ENCODE results near the gene SLC24A5. TPM values are rescaled to one million over a fixed set of nuclear protein-coding genes. Genes with fewer than 3 reads are reported as not detected.

Gene SLC24A5
- total RNA-seq, 1 experiment from 2014 or later: not detected

GRCh38 chr15:48186271-48186670 is 65.5 kb downstream of the SLC24A5 start:
- H3K4me3 Mint-ChIP-seq: no peak overlapping the region
- H3K4me1 Mint-ChIP-seq: peaks cover 6% of the 10 kb centered on the region
- H3K27me3 Mint-ChIP-seq (ENCODE audit: low read depth): peaks cover 4% of the 10 kb centered on the region

GRCh38 chr15:48190932-48191573 is 70.3 kb downstream of the SLC24A5 start:
- H3K4me3 Mint-ChIP-seq: peak overlapping the region; percentile 86
- CTCF ChIA-PET: interaction anchor here (0.7 kb wide), 1 partner anchor 13 kb away, joined by 3 read pairs; the partner anchor contains the start of gene MYEF2
- POLR2A ChIA-PET: interaction anchor here (1.1 kb wide), 1 partner anchor 13 kb away, joined by 4 read pairs; the partner anchor contains the start of gene MYEF2
- TF ChIP-seq ZNF416 (CRISPR knock-in tag; IDR thresholded peaks at IDR 0.05) (no peak), ZMAT4 (CRISPR knock-in tag; IDR thresholded peaks at IDR 0.05) (no peak), CBFB (CRISPR knock-in tag; IDR thresholded peaks at IDR 0.05; ENCODE audit: low read depth) (0 out of 2 replicates have a peak, but pooled peaks have one; percentile 50), GRHL2 (CRISPR knock-in tag; IDR thresholded peaks at IDR 0.05; ENCODE audit: insufficient replicate concordance, severe bottlenecking) (no peak), MAX (CRISPR knock-in tag; IDR thresholded peaks at IDR 0.05) (peak; percentile 45; the same call in 1 of the 2 replicates), E2F4 (CRISPR knock-in tag; IDR thresholded peaks at IDR 0.05; ENCODE audit: borderline replicate concordance, low read depth) (no peak), ZSCAN18 (CRISPR knock-in tag; IDR thresholded peaks at IDR 0.05) (0 out of 2 replicates have a peak, but pooled peaks have one; percentile 57), MLX (CRISPR knock-in tag; IDR thresholded peaks at IDR 0.05) (no peak)

More at GRCh38 chr15:48186271-48186670, 65.5 kb downstream of the SLC24A5 start:
- H3K27ac Mint-ChIP-seq: no peak overlapping the region
- CTCF ChIA-PET: no interaction called here
- TF ChIP-seq ZMAT4 (CRISPR knock-in tag; IDR thresholded peaks at IDR 0.05): no peak
- TF ChIP-seq GTF2I (CRISPR knock-in tag; conservative IDR thresholded peaks at IDR 0.05): no peak
- no peak for TF ChIP-seq EMX1 (CRISPR knock-in tag; IDR thresholded peaks at IDR 0.05)
- no peak for TF ChIP-seq JAZF1 (CRISPR knock-in tag; IDR thresholded peaks at IDR 0.05)
- no peak for TF ChIP-seq ZNF532 (CRISPR knock-in tag; IDR thresholded peaks at IDR 0.05; ENCODE audit: borderline replicate concordance)
- TF ChIP-seq MYBL2 (CRISPR knock-in tag; IDR thresholded peaks at IDR 0.05): no peak
- no peak for TF ChIP-seq KAT7 (CRISPR knock-in tag; IDR thresholded peaks at IDR 0.05; ENCODE audit: borderline replicate concordance)
- TF ChIP-seq ZNF671 (CRISPR knock-in tag; IDR thresholded peaks at IDR 0.05): no peak
- no peak for TF ChIP-seq CBFB (CRISPR knock-in tag; IDR thresholded peaks at IDR 0.05; ENCODE audit: low read depth)
- TF ChIP-seq NR3C1 (CRISPR knock-in tag; conservative IDR thresholded peaks at IDR 0.05; ENCODE audit: low read depth): no peak
- TF ChIP-seq ZNF396 (CRISPR knock-in tag; IDR thresholded peaks at IDR 0.05; ENCODE audit: borderline replicate concordance): no peak
- no peak for TF ChIP-seq GRHL2 (CRISPR knock-in tag; IDR thresholded peaks at IDR 0.05; ENCODE audit: insufficient replicate concordance, severe bottlenecking)
- TF ChIP-seq TCF7 (CRISPR knock-in tag; IDR thresholded peaks at IDR 0.05; ENCODE audit: low read depth): no peak
- TF ChIP-seq HMGXB4 (CRISPR knock-in tag; IDR thresholded peaks at IDR 0.05): no peak
- DNase-seq (ENCODE audit: low spot score) (no peak), ATAC-seq (no peak)
- no peaks in the 10 kb centered on the region for H3K36me3 Mint-ChIP-seq
- peaks cover 10% of the 10 kb centered on the region; the same call in 1 of the 2 replicates for H3K9me3 Mint-ChIP-seq
- POLR2A ChIA-PET: no interaction called here

More at GRCh38 chr15:48190932-48191573, 70.3 kb downstream of the SLC24A5 start:
- Mint-ChIP-seq H3K27ac (no peak overlapping the region), H3K36me3 (no peaks in the 10 kb centered on the region), H3K27me3 (ENCODE audit: low read depth) (peaks cover 36% of the 10 kb centered on the region), H3K9me3 (no peaks in the 10 kb centered on the region), H3K4me1 (peaks cover 16% of the 10 kb centered on the region)
- DNase-seq (ENCODE audit: low spot score) (peak; percentile 96), ATAC-seq (peak; percentile 92)

Measured in WTC11 (cell line).